Neural progenitor cell (in vitro differentiated cells): Measurements from ENCODE around the gene TOMM40L.
"Not testable (repeated sequence)": the region's sequence is repeated elsewhere in the genome, so short reads cannot be mapped to it uniquely, and the experiment has no call there.

Experiments used
- EZH2 ChIP-seq: fragments of 200-600 bp; sonication (generic); IDR thresholded peaks from 2 replicates; pipeline ENCODE4 v1.6.1; 2017; ENCODE audit warnings: antibody characterized with exemption, mild to moderate bottlenecking, moderate library complexity
- TF ChIP-seq, protein P1 (sequence below): fragments of 200-600 bp; sonication (generic); IDR thresholded peaks from 2 replicates; pipeline ENCODE4 v1.5.1; 2017; ENCODE audit warnings: antibody characterized with exemption, mild to moderate bottlenecking

GRCh38 chr1:161257109-161257508, 31.2 kb downstream of the TOMM40L start:
- TF ChIP-seq, protein P1, sequence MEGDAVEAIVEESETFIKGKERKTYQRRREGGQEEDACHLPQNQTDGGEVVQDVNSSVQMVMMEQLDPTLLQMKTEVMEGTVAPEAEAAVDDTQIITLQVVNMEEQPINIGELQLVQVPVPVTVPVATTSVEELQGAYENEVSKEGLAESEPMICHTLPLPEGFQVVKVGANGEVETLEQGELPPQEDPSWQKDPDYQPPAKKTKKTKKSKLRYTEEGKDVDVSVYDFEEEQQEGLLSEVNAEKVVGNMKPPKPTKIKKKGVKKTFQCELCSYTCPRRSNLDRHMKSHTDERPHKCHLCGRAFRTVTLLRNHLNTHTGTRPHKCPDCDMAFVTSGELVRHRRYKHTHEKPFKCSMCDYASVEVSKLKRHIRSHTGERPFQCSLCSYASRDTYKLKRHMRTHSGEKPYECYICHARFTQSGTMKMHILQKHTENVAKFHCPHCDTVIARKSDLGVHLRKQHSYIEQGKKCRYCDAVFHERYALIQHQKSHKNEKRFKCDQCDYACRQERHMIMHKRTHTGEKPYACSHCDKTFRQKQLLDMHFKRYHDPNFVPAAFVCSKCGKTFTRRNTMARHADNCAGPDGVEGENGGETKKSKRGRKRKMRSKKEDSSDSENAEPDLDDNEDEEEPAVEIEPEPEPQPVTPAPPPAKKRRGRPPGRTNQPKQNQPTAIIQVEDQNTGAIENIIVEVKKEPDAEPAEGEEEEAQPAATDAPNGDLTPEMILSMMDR, result not testable (repeated sequence)
- TF ChIP-seq EZH2, result not testable (repeated sequence)
